HG03354 (cell line): ENCODE results near the gene MAN2A1.
A peak's percentile ranks its signal among the peaks of the same experiment; 100 is the strongest.

Source experiments
- ATAC-seq: cut with Tn5 transposase; IDR thresholded peaks from one replicate; pipeline ENCODE4 v1.9.1; 2021; ENCODE audit warnings: mild to moderate bottlenecking; ENCODE audit not compliant: unreplicated experiment, poor library complexity, severe bottlenecking

MAN2A1 gene

DNA sequence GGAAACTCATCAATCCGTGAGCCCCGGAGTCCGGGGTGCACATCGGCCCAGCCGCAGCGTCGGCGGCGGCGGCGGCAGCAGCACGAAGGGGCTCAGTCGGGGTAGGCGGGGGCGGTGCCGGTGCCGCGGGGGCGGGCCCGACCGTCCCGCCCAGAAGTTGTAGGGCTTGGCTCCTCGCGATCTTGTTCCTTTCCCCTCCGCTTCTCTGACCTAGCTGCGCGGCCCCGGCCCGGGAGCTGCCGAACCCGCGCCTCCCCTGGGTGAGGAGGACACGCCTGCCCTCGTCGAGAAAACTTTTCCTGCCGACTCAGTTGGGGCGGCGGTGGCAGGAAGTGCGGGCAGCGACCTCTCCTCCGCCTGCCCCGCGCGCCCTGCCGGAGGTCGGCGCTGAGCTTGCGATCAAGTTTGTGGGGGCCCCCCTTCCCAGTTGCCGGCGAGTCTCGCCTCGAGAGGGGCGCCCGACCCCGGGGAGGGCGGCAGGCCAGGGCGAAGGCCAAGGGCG lies at the start of gene MAN2A1:
TSS of gene MAN2A1 (plus strand) at position 188 of the 502 bp plus-strand sequence. CDS start 491 bp downstream, outside the sequence.
- peak; percentile 64 for ATAC-seq

DNA sequence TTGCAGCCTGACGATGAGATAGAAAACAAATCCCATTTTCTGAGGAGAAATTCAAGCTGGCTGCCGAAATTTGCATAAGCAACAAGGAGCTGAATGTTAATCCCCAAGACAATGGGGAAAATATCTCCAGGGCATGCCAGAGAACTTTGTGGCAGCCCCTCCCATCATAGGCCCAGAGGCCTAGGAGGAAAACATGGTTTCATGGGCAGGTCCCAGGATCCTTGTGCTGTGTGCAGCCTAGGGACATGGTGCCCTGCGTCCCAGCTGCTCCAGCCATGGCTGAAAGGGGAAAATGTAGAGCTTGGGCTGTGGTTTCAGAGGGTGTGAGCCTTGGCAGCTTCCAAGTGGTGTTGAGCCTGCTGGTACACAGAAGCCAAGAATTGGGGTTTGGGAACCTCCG lies 48.8 kb upstream of the MAN2A1 start:
- no peak for ATAC-seq

DNA sequence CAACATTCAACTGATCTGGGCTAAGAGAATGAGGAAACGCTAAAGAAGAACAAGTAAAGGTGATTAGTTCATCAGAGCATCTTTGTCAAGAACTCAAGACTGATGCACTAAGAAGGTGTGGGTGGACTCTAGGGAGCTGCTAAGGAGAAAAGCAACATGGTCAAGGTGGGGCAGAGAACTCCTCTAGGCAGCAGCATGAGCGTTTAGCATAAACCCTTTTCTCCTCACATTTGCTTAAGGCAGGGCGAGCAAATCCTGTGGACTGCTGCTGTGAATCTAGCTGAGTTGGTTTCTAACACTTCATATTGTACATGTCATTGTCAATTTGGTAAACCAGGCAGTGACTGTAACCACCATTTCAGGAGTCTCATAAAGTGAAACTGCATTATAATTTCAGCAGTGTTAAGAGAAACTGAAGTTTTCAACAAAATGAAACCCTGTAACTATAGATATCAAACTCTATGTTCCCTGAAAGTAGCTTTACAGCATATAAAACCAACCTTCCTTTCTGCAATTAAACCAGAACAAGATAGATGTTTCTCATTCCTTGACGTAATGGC lies 45.9 kb upstream of the MAN2A1 start:
- no peak for ATAC-seq

DNA sequence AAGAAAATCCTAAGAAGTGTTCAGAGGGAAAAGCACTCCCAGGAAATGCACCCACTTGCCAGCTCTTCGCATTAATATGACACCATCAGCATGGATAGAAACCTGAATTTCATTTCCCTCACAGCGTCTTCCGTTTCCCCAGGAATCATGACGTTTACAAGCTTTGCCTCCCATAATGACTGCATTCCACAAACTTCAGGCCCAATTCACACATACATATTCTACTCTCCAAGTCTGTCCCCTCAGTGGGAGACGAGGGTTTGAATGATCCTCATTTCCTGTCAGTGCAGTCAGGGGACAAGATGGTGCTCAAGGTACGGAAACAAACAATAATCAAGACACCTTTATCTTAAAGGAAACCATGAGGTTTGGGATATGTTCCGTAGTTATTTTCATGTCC lies 44.9 kb upstream of the MAN2A1 start:
- no peak for ATAC-seq

DNA sequence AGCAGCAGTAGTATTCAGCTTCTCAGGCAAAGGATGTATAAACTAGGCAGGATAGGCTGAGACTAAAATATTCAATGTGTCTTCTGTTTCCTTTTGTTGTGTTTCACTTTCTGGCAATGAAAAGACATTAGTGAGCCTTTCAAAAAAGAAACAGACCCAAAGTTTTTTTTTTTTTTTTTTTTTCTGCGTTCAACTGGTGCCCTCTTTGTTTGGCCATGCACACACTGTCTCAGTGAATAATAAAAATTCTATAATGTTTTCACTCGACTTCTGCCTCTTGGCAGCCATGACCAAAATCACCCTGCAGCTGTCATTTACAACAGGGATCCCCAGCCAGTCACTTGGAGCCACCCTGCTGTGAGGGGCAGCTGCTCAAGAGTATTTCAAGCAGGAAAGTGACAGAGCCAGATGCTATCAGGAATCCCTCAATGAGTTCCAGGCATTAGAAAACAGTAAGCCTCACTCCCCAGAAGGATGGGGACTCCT lies 44.0 kb upstream of the MAN2A1 start:
- ATAC-seq: no peak

DNA sequence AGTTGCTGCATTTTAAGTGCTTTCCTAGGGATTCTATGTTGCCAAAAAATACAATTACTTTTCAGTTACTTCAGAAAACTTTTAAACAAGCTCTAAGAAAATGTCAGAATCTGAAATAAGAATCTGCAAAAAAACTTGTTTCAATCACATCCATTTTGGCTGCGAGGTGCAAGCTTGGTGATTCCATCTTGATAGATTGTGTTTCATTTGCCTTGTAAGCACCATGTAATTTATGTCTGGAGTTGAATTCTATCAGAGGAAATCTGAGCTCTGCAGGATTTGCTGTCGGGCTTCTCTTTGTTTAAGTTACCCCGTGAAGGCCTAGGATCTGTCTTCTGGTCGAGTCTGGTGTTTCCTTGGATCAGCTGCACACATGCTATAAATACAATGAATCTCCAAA lies 40.4 kb upstream of the MAN2A1 start:
- ATAC-seq: no peak

DNA sequence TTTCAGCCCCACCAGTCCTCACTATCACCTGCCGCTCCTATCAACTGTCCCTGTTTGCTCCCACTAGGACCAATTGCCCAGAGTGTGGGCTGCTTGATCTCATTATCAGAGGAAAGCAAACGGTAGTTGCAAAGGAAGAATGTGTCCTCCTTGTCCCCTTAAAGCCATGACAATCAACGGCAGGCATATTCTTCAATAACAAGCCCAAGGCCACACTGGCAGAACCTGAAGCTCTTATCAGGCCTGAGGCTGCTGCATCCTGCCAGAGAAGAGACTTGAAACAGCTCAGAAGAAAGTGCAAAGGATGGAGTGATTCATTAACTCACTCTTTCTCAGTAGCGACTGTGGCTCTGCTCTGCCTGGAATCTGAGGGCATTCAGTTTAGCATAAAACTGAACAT lies 39.2 kb upstream of the MAN2A1 start:
- no peak for ATAC-seq

DNA sequence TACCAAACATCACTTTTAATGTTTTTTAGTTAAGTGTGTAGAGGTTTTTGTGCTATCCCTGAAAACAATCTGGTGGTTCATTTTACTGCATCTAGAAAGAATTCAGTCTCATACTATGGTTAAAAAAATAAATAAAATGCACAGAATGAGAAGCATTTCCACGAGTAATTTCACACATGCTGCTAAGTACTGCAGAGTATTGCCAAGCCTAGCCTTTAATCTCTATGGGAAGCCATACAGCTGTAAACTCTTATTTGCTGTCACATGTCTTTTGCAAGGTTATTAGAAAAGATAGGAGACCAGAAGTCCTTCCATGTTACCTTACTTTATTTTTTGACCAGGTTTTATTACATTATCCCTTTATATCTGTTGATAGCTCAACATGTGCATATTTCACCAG lies 37.6 kb upstream of the MAN2A1 start:
- ATAC-seq: no peak

DNA sequence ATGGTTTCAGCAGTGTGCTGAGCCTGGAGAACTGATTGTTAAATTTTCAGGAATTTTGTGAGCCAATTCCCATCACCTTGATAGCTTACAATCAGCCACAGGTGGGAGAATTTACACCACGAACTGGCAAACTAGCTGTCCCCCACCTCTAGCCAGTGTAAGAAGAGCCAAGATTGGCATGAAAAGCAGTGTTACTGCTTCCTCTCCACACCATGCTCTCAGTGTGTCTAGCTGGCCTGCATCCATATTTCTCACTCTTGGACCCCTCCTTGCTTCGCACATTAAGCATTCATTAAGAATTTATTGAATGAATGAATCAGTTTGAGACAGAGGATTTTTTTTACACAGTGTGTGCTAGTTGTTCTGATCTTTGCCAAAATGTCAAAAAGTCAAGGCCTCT lies 36.7 kb upstream of the MAN2A1 start:
- no peak for ATAC-seq

DNA sequence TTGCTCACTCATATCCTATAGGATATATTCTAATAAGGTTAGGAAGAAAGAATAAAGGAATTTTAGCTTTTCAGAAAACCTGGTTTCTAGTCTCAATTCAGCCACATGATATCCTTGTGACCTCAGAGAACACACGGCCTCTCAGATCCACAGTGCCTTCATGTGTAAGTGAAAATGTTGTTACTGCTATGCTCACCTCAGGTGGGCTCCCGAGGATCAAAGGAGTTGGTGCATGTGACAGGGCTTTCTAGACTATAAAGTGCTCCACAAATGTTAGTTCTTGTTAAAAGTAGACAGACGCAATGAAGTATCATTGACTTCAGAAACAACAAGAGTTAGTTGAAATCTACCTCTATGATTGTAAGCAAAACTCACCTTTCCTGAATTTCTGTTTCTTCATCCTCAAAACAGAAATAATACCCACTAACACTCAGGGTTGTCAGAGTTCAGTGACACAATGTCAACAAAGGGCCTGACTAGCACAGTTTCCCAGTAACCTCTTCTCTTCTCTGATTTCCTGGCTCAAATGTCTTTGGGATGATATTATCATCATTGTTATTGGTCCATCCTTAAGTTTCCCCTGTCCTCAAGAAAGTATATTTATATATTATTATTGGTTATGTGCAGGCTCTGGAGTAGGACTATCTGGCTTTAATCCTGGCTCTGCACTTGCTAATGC lies 36.0 kb upstream of the MAN2A1 start:
- no peak for ATAC-seq

DNA sequence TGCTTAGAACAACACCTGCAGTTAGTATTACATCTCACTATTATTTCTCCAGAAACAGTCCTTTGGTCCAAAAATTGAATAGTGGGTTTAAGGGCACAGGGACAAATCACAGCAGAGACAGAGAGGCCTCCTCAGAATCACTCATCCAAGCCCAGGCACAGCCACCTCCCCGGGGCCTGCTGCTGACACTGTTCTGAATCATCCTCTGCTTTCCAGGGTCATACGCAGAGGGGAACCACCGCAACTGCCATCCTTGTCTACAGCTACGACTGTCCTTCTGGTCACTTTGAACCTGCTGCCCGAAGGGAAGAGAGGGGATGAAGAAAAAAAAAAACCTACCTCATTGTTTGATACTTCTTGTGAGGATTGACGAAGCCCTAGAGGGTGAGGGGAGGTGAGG lies 35.3 kb upstream of the MAN2A1 start:
- ATAC-seq: no peak

DNA sequence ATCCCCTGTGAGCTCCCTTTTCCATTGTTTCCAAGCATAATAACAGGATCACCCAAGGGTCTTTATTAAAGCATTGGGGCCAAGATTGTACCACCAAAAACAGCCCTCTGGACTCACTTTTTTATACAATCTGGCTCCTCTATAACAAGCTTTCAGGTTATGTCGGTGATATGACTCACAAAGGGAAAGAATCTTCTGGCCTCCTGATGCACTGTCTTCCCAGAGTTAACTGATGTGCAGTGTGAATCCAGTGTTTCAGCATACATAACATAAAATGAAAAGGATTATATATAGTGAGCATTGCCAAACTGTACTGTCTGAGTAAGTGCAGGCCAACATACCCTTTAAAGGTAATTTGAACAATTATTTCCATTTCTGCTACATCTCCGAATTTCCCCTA lies 33.9 kb upstream of the MAN2A1 start:
- no peak for ATAC-seq

DNA sequence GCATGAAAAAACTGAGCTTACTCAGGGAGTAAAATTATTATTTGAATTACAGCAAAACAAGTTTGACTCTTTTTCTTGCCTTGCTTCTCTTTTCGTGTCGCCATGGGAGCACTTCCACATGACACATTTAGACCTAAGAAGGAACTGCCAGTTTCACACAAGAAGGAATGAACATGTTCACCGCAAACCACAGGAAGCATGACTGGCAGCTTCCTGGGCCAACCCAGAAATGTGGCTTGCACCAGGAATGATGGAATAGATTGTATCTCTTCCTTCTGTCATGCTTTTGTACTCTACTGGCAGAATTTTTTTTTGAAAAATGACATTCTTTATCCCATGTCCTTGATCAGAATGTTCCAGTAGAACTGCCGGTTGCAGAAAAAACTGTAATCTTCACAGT lies 32.9 kb upstream of the MAN2A1 start:
- ATAC-seq: no peak

DNA sequence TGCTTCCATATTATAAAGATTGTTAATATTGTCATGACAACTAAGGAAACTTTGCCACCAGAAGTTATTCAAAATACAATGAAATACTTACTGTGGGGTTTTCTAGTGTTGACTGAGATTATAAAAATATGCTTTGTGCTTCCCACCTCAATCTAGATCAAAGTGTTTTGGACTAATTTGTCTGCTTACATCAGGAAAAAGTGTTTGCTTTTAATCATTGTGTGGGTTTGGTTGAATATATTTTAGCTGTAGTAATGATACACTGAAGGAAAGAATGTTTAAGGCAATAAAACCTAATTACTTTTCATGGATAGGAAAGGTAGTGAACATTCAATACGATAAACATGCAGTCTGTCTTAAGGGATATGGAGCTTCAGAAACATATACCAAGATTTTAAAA lies 29.8 kb upstream of the MAN2A1 start:
- no peak for ATAC-seq

DNA sequence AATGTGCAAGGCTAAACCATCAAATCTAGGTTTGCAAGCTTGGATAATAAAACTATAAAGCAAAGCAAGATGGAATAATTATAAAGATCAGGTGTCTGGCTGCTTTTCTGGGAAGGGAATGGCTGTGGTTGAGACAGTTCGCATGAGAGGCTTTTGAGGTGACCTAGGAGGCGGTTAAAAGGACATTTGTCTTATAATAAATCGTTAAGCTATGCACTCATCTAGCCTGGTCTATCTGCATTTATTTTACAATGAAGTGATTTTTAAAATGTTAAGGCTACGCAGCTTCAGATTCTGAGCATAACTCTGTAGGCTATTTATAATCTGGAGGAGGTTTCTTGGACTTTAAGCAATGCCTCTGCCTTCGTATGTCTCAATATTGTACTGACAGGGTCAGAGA lies 29.4 kb upstream of the MAN2A1 start:
- no peak for ATAC-seq

DNA sequence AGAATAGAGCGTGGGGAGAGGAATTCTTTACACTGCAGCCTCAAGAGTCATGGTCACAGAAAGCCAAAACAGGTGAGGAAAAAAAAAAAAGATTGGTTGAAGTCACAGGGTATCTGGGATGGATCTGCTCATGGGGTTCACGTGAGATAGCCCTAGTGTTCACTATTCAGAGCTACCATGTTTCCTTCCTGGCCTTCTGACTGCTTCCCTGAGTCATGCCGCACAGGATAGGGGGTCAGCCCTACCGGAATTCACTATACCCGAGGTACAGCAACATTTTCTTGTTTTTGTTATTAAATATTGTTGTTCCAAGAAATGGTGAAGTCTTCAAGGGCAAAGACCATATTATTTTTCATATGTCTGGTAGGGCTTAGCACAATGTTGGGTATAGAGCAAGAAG lies 21.5 kb upstream of the MAN2A1 start:
- no peak for ATAC-seq

DNA sequence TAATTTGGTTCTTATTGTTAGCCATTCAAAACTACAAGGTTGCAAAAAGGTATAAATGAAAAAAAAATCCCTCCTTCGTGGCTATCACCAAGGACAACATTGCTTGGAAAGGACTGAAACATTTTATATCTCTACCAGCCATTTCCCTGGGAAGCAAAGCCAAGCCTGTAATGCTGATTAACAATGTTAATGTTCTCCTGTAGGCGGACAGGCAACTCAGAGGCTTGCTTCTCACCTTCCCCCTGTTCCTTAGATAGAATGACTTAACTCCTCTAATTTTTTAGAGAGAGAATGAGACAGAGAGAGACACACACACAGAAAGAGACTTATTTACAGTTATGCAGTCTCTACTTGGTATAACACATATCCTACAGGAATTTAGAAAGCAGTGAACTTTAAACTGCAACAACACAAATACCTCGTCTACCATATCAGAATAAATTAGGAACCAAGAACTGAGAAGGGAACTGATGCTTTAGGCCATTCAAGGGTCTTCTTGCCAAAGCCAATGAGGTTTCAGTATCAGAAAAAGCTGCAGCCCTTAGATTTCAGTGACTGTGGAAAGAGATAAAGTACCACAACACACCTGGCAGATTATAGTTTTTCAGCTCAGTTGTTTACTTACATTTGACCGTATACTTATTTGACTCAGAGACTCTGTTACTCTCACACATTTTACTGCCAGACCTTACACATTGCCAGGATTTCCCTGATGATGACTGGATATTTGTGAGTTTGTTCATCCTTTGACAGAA lies 20.9 kb upstream of the MAN2A1 start:
- ATAC-seq: peak; percentile 66

DNA sequence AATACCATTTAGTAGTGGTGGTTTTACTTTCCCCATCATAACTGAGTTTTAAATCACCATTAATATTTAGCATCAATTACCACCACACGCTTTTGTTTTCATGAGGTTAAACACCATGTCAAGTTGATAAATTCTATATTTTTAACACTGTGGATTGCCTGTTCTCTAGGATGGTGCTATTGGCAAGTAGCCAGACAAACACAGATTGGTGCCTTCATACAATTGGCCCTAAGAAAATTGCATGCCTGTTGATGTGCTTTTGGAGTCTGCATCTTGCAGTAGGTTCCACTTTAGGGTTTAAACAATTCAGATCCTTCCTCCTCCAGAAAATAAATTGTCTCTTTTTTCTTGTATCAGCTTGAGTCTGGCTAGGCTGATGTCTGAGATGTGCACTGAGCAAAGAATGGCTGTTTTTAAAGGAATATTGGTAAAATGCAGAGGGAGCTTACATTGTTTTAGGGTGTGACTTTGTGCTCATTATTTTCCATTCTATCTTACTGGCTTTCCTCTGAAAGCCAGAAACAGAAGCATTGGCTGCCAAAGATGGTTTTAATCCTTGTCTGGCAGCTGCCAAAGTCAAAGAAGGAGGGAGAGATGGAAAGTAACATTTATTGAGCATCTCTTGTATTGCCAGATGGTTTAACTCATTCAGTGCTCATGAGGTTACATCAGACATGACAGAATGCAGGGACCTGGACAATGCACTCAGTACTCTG lies 19.6 kb upstream of the MAN2A1 start:
- ATAC-seq: no peak

DNA sequence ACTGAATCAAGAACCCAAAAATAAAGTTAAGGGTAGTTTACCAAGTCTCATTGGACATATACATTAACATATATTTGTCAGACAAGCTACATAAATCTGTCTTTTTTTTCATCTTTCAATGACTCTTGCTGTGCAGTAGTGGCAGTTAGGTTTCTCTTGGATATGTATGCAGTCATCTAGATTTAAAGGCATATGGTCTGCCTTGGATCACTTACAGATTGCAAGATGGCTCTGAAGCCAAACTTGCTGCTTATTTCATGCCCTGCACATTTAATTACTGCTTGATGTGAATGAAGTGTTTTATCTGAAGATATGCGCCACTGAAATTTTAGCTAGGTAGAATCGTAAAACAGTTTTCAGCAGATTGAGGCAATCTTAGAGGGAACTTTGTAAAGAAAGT lies 18.6 kb upstream of the MAN2A1 start:
- no peak for ATAC-seq

DNA sequence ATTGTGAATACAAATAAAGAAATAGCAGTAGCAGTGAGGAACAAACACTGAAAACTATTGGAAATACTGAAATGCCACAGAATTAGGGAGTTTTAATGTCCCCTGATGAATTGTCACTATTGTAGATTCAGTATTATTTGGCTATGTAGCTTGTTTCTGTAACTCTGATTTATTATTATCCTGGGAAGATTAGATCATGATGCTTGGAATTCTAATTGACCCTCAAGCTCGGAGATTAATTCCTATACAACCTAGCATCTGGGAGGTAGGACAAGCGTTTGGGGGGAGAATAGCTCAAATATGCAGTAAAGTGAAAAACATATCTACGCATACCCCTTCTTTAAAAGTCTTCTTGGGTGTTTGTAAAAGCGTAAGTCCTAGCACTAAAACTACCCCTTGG lies 15.1 kb upstream of the MAN2A1 start:
- ATAC-seq: no peak
